ENCODE results near the gene AQP9. TPM values are rescaled to one million over a fixed set of nuclear protein-coding genes. Genes with fewer than 3 reads are reported as not detected.
A peak's percentile ranks its signal among the peaks of the same experiment; 100 is the strongest.
"Not testable (repeated sequence)": the region's sequence is repeated elsewhere in the genome, so short reads cannot be mapped to it uniquely, and the experiment has no call there.

The AQP9 gene
- total and polyA plus RNA-seq, 7 donors, result 0.12 to 1.8 (median 0.45) TPM

GRCh38 chr15:58182460-58183163 lies 44.4 kb downstream of the AQP9 start:
- ATAC-seq, result peak; percentile 57 to 68 (median 62)
- TF ChIP-seq CTCF (IDR thresholded peaks at IDR 0.05), result peak; percentile 68
- WGBS, 3 donors, result 15 to 18% (median 16%) methylated on average over 9 of the region's 9 CpGs

GRCh38 chr15:58185439-58185838 lies 47.3 kb downstream of the AQP9 start:
- Histone ChIP-seq H3K4me1 (no peaks in the 10 kb centered on the region), H3K36me3 (ENCODE audit: insufficient read depth in 1 of 2, low read depth in 1 of 2) (no peaks in the 10 kb centered on the region), H3K27ac (no peak overlapping the region), H3K27me3 (ENCODE audit: insufficient read depth in 3 of 3, low read length in 2 of 3) (peaks cover 0 to 14% (median 0%) of the 10 kb centered on the region in 3 donors), H3K9me3 (no peaks in the 10 kb centered on the region), H3K4me3 (no peak overlapping the region)
- WGBS, 3 donors, result 66 to 85% (median 77%) methylated on average over 1 of the region's 1 CpG
- no peak for ATAC-seq
- DNase-seq, result no peak
- intact Hi-C loops (cut with DNase I), result loop anchor here in 1 of 2 donors (10.0 kb wide), 1 partner anchor 451 kb away; no protein-coding TSS in a partner anchor
- TF ChIP-seq CTCF (IDR thresholded peaks at IDR 0.05), result no peak

More at GRCh38 chr15:58182460-58183163, 44.4 kb downstream of the AQP9 start:
- peaks cover 0 to 4% (median 0%) of the 10 kb centered on the region in 3 donors for H3K27me3 ChIP-seq (ENCODE audit: insufficient read depth in 3 of 3, low read length in 2 of 3)
- intact Hi-C loops (cut with DNase I), result loop anchor here in 1 of 2 donors (5.0 to 10.0 kb wide), 4 partner anchors 65 to 448 kb away; no protein-coding TSS in a partner anchor
- no peak overlapping the region for H3K27ac ChIP-seq
- no peaks in the 10 kb centered on the region for H3K36me3 ChIP-seq (ENCODE audit: insufficient read depth in 1 of 2, low read depth in 1 of 2)
- peak; percentile 25 to 57 for DNase-seq
- H3K4me1 ChIP-seq, result no peaks in the 10 kb centered on the region
- no peaks in the 10 kb centered on the region for H3K9me3 ChIP-seq
- no peak overlapping the region for H3K4me3 ChIP-seq

- 86 to 91% (median 88%) methylated on average over 8 of the region's 8 CpGs for whole genome bisulfite sequencing, 3 donors
- no peaks in the 10 kb centered on the region for H3K9me3 ChIP-seq
- no peaks in the 10 kb centered on the region for H3K4me1 ChIP-seq
- H3K4me3 ChIP-seq, result no peak overlapping the region
- TF ChIP-seq CTCF (IDR thresholded peaks at IDR 0.05), result no peak
- ATAC-seq, result no peak
- H3K27me3 ChIP-seq (ENCODE audit: insufficient read depth in 3 of 3, low read length in 2 of 3), result peaks cover 0 to 21% (median 3%) of the 10 kb centered on the region in 3 donors
- H3K36me3 ChIP-seq (ENCODE audit: insufficient read depth in 1 of 2, low read depth in 1 of 2), result no peaks in the 10 kb centered on the region
- H3K27ac ChIP-seq, result no peak overlapping the region
- intact Hi-C loops (cut with DNase I), result loop anchor here in 1 of 2 donors (10.0 kb wide), 1 partner anchor 454 kb away; no protein-coding TSS in a partner anchor
- DNase-seq, result no peak
Measured at GRCh38 chr15:58189148-58189811, 51.1 kb downstream of the AQP9 start.

- H3K36me3 ChIP-seq (ENCODE audit: insufficient read depth in 1 of 2, low read depth in 1 of 2), result no peaks in the 10 kb centered on the region
Measured at GRCh38 chr15:58190419-58190818, 52.2 kb downstream of the AQP9 start.

GRCh38 chr15:58193636-58194035 lies 55.5 kb downstream of the AQP9 start:
- H3K4me1 ChIP-seq; DNase-seq; intact Hi-C loops (cut with DNase I); ATAC-seq; H3K9me3 ChIP-seq; H3K4me3 ChIP-seq; H3K27ac ChIP-seq; H3K36me3 ChIP-seq (ENCODE audit: insufficient read depth in 1 of 2, low read depth in 1 of 2): not testable (repeated sequence)
- H3K27me3 ChIP-seq (ENCODE audit: insufficient read depth in 3 of 3, low read length in 2 of 3), result peaks cover 0 to 17% (median 3%) of the 10 kb centered on the region in 3 donors
- WGBS, 3 donors, result 80 to 85% (median 84%) methylated on average over 9 of the region's 9 CpGs

More at GRCh38 chr15:58190419-58190818, 52.2 kb downstream of the AQP9 start:
- Histone ChIP-seq H3K4me3 (no peak overlapping the region), H3K27me3 (ENCODE audit: insufficient read depth in 3 of 3, low read length in 2 of 3) (peaks cover 0 to 21% (median 3%) of the 10 kb centered on the region in 3 donors), H3K27ac (no peak overlapping the region), H3K4me1 (no peaks in the 10 kb centered on the region), H3K9me3 (no peaks in the 10 kb centered on the region)
- DNase-seq (no peak), ATAC-seq (no peak)
- 79 to 86% (median 81%) methylated on average over 4 of the region's 4 CpGs for WGBS, 3 donors
- intact Hi-C loops (cut with DNase I), result no loop called here
- no peak for TF ChIP-seq CTCF (IDR thresholded peaks at IDR 0.05)

All from psoas muscle (tissue), 8 donors.